WI38 (cell line): ENCODE results near the gene DLGAP1.

ENCODE experiments used
- H3K4me3 ChIP-seq: 2 replicates; pipeline ENCODE4 v1.5.1; 2011; ENCODE audit warnings: low read depth, mild to moderate bottlenecking, control low read depth, low read length
- CTCF ChIP-seq: IDR thresholded peaks from 2 replicates; pipeline ENCODE4 v1.5.1; 2012; ENCODE audit warnings: low read depth, mild to moderate bottlenecking, control low read depth, low read length

The DLGAP1 gene

GRCh38 chr18:4236940-4237663 is 218.0 kb downstream of the DLGAP1 start:
- TF ChIP-seq CTCF = no peak
- no peak overlapping the region for H3K4me3 ChIP-seq

GRCh38 chr18:4233468-4233867 is 221.6 kb downstream of the DLGAP1 start:
- TF ChIP-seq CTCF = no peak
- no peak overlapping the region for H3K4me3 ChIP-seq

GRCh38 chr18:4232656-4233055 is 222.5 kb downstream of the DLGAP1 start:
- H3K4me3 ChIP-seq = no peak overlapping the region
- TF ChIP-seq CTCF = no peak

GRCh38 chr18:4231260-4231659 is 223.8 kb downstream of the DLGAP1 start:
- no peak for TF ChIP-seq CTCF
- H3K4me3 ChIP-seq = no peak overlapping the region

DNA sequence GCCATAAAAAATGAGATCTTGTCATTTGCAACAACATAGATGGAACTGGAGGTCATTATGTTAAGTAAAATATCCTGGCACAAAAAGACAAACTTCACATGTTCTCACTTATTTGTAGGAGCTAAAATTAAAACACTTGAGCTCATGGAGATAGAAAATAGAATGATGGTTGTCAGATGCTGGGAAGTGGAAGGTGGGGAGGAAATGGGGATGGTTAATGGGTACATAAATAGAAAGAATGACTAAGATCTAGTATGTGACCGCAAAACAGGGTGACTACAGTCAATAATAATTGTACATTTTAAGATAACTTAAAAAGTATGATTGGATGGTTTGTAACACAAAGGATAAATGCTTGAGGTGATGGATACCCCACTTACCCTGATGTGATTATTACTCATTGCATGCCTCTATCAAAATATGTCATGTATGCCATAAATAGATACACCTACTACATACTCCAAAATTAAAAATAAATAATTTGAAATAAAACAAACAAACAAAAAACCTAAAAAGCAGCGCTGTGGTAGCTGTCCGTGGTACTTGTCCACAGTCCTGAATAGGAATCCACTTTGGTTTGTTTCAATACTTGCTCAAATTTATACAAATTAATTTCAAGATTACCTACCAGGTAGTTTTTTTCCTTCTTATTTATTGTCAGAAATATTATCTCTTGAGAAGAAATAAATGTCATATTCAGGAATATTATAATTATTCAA is 224.5 kb downstream of the DLGAP1 start:
- no peak overlapping the region for H3K4me3 ChIP-seq
- no peak for TF ChIP-seq CTCF

GRCh38 chr18:4224031-4224704 is 230.9 kb downstream of the DLGAP1 start:
- H3K4me3 ChIP-seq = no peak overlapping the region
- TF ChIP-seq CTCF = no peak
